ENCODE measurements around the gene UBE2I. TPM values are rescaled to one million over a fixed set of nuclear protein-coding genes. Genes with fewer than 3 reads are reported as not detected.

The UBE2I gene
- total RNA-seq, 1 donor from 2014 or later = 105 TPM

DNA sequence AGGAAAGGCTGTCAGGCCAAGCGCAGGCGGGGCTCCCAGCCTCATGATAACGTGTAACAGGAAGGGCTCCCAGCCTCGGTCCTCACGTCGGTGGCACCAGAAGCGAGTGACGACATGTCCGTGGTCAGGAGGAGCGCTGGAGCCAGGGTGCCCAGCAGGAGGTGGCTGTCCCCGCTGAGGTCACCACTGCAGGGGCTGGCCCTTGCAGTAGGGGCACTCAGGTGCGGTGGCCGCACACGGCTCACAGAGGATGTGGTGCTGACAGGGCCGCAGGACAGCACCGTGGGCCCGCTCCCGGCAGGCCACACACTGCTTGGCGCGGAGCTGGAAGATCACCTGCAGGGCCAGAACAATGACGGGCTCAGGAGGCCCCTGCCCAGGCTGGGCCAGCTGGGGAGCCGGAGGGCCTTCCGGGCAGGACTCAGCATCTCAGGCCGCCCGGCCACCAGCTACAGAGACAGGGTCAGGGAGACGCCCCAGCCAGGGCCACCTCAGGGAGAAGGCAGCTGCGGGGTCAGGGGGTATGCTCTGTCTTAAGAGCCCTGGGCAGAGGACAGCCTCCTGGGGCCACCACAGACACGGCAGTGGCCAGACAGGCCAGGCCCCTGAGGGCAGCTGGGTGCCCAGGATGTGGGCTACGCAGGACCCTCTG, 56.8 kb downstream of the UBE2I start:
- H3K36me3 Mint-ChIP-seq (ENCODE audit: low read depth) = peaks cover 2% of the 10 kb centered on the region
- no peak overlapping the region for H3K4me3 Mint-ChIP-seq (ENCODE audit: unreplicated experiment)
- H3K9me3 Mint-ChIP-seq (ENCODE audit: low read depth) = no peaks in the 10 kb centered on the region

GRCh38 chr16:1366712-1367299, 57.4 kb downstream of the UBE2I start:
- H3K27me3 Mint-ChIP-seq (ENCODE audit: low read depth) = no peaks in the 10 kb centered on the region
- peaks cover 2% of the 10 kb centered on the region for H3K36me3 Mint-ChIP-seq (ENCODE audit: low read depth)
- TF ChIP-seq CTCF (IDR thresholded peaks at IDR 0.05) = no peak
- no peak for DNase-seq (ENCODE audit: low spot score)
- no peak overlapping the region for H3K27ac Mint-ChIP-seq (ENCODE audit: unreplicated experiment)
- no peaks in the 10 kb centered on the region for H3K4me1 Mint-ChIP-seq (ENCODE audit: low read depth)
- H3K9me3 Mint-ChIP-seq (ENCODE audit: low read depth) = no peaks in the 10 kb centered on the region
- H3K4me3 Mint-ChIP-seq (ENCODE audit: unreplicated experiment) = no peak overlapping the region

More for the DNA sequence above, 56.8 kb downstream of the UBE2I start:
- TF ChIP-seq CTCF (IDR thresholded peaks at IDR 0.05) = no peak
- no peak overlapping the region for H3K27ac Mint-ChIP-seq (ENCODE audit: unreplicated experiment)
- H3K27me3 Mint-ChIP-seq (ENCODE audit: low read depth) = no peaks in the 10 kb centered on the region
- H3K4me1 Mint-ChIP-seq (ENCODE audit: low read depth) = no peaks in the 10 kb centered on the region
- DNase-seq (ENCODE audit: low spot score) = no peak

- TF ChIP-seq CTCF (IDR thresholded peaks at IDR 0.05) = no peak
- Mint-ChIP-seq H3K4me1 (ENCODE audit: low read depth) (no peaks in the 10 kb centered on the region), H3K4me3 (ENCODE audit: unreplicated experiment) (no peak overlapping the region), H3K36me3 (ENCODE audit: low read depth) (peaks cover 2% of the 10 kb centered on the region), H3K27ac (ENCODE audit: unreplicated experiment) (no peak overlapping the region), H3K9me3 (ENCODE audit: low read depth) (no peaks in the 10 kb centered on the region), H3K27me3 (ENCODE audit: low read depth) (no peaks in the 10 kb centered on the region)
- no peak for DNase-seq (ENCODE audit: low spot score)
Observed at GRCh38 chr16:1367486-1368174, 58.2 kb downstream of the UBE2I start.

GRCh38 chr16:1371054-1371978, 61.9 kb downstream of the UBE2I start:
- Mint-ChIP-seq H3K27ac (ENCODE audit: unreplicated experiment) (no peak overlapping the region), H3K27me3 (ENCODE audit: low read depth) (no peaks in the 10 kb centered on the region), H3K4me1 (ENCODE audit: low read depth) (no peaks in the 10 kb centered on the region), H3K9me3 (ENCODE audit: low read depth) (no peaks in the 10 kb centered on the region), H3K36me3 (ENCODE audit: low read depth) (no peaks in the 10 kb centered on the region), H3K4me3 (ENCODE audit: unreplicated experiment) (no peak overlapping the region)
- no peak for TF ChIP-seq CTCF (IDR thresholded peaks at IDR 0.05)
- DNase-seq (ENCODE audit: low spot score) = peak; percentile 81
